Esophagus squamous epithelium (tissue), 4 donors: Measurements from ENCODE around the gene NUDT6.

Experiments
- CTCF ChIP-seq, 6 experiments: fragments of 450-650 bp in 4 of 6; fragments of 200-600 bp in 2 of 6; sonication (generic) in 2 of 6; IDR thresholded peaks; one replicate each; pipeline ENCODE4 v1.5.1; 2016 to 2019; ENCODE audit warnings: antibody characterized with exemption in 6 of 6, mild to moderate bottlenecking in 4 of 6, moderate library complexity in 4 of 6
- POLR2A ChIP-seq, 4 donors: fragments of 450-650 bp; IDR thresholded peaks; one replicate each; pipeline ENCODE4 v1.6.1; 2017; ENCODE audit warnings: antibody characterized with exemption in 4 of 4, mild to moderate bottlenecking in 4 of 4, moderate library complexity in 3 of 4

- TF ChIP-seq POLR2A (IDR thresholded peaks at IDR 0.05) = no peak
- peak in 5 of 6 experiments; percentile 7 to 64 (median 25) for TF ChIP-seq CTCF (IDR thresholded peaks at IDR 0.05)
Measured at GRCh38 chr4:122914292-122914904, 8.0 kb downstream of the NUDT6 start.
